Cerebellar cortex (tissue), 1 donor: Measurements from ENCODE around the gene ANKRD11.
"Not testable (repeated sequence)": the region's sequence is repeated elsewhere in the genome, so short reads cannot be mapped to it uniquely, and the experiment has no call there.

Source experiments
- DNase-seq: peaks from one replicate; pipeline ENCODE4 v3.0.0-alpha.2; 2015; ENCODE audit warnings: low spot score

The ANKRD11 gene

GRCh38 chr16:89450537-89450936, 39.8 kb downstream of the ANKRD11 start:
- DNase-seq: no peak

- no peak for DNase-seq
These were observed 40.5 kb downstream of the ANKRD11 start for GRCh38 chr16:89449726-89450335.

DNA sequence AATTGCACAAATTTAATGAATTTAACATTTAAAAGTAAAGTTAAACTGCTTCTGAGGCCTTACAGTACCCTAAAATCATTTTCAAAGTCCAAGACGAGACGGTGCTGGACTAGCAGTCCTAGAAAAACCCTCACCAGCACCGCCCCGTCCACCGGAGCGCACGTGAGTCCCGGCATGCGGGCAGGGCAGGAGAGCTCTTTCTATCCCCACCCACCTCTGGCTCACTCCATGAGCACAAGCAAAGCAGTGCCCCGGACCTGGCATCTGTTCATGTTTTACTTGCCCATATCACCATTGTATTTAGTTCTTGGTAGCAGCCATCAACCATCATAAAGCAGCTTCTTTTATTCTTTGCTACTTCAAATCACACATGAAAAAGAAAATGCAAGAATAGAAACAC, 41.7 kb downstream of the ANKRD11 start:
- DNase-seq: no peak

DNA sequence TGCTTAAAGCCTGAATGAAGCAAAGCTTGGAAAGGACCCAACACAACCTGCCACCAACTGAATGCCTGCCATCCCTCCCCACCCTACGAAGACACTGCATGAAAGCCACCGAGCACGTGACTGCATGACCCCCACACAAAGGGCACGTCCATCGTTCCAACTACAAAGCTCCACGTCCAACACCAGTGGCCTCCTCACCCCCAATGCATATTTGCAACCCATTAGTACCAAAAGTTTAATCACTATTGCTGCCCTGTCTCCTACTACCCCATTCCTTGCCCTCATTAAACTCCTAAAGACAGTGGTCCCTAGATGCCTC, 43.4 kb downstream of the ANKRD11 start:
- DNase-seq: peak; percentile 52

GRCh38 chr16:89446136-89446974, 44.0 kb downstream of the ANKRD11 start:
- no peak for DNase-seq

- no peak for DNase-seq
These were observed 45.2 kb downstream of the ANKRD11 start for GRCh38 chr16:89445166-89445565.

GRCh38 chr16:89444728-89445127, 45.6 kb downstream of the ANKRD11 start:
- no peak for DNase-seq

DNA sequence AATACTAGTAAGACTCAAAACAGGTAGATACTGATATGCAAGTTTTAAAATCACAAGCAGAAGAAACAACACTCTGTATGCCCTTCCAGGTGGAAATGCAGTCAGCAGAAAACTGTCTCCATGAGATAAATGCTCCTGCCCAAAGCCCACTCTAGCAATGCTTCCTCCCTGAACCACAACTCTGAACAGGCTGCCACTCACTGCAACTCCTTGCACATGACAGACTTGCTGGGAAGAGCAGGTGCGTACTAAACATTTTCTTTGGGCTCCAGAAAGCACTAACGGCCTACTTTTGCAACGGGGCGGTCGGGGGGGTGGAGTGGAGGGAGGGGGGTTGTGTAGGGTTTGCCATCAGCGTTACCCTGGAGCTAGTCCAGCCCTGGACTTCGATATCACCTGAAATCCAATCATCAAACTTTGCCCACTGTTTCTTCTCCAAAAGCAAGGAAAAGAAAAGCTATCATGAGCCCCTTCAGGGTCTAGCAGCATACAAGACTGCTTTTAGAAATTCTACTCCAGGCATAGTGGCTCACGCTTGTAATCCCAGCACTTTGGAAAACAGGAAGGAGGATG, 46.1 kb downstream of the ANKRD11 start:
- DNase-seq: no peak

DNA sequence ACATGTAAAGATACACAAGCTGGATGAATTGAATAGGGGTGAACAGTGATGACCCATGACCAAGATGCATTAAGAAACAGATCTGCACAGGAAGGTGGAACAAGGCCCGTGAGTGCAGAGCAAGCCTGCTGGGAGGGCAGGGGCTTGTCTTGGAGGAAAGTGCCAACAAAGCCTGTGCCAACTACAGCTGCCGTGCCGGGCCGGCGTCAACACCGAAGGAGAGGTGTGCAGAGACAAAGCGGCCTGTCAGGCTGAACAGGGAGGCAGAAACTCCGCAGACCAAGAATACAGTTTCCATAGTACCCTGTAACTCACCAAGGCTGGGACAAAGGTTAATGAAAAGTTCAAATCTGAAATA, 46.7 kb downstream of the ANKRD11 start:
- DNase-seq: peak; percentile 31

- peak; percentile 70 for DNase-seq
These were observed 47.2 kb downstream of the ANKRD11 start for GRCh38 chr16:89442990-89443726.

DNA sequence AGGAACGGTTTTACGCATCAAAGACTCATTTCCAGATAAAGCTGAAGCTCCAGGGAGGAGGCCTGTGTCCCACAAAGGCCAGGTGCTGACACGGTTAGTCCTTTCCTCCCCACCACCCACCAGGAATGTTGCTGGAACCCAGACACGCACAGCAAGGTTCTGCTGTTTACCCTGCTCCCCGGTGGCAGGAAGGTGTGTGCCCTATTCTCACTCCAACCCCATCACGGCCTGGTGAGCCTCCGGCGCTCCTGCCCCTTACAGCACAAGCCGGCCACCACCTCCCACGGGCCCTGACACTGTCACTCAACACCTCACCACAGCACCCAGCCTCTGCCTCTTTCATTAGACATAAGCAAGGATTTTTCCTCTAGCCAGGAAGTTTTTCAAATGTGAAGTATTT, 47.8 kb downstream of the ANKRD11 start:
- DNase-seq: no peak

GRCh38 chr16:89439659-89440058, 50.7 kb downstream of the ANKRD11 start:
- no peak for DNase-seq

- no peak for DNase-seq
These were observed 52.4 kb downstream of the ANKRD11 start for GRCh38 chr16:89437991-89438390.

GRCh38 chr16:89437251-89437987, 52.9 kb downstream of the ANKRD11 start:
- no peak for DNase-seq

DNA sequence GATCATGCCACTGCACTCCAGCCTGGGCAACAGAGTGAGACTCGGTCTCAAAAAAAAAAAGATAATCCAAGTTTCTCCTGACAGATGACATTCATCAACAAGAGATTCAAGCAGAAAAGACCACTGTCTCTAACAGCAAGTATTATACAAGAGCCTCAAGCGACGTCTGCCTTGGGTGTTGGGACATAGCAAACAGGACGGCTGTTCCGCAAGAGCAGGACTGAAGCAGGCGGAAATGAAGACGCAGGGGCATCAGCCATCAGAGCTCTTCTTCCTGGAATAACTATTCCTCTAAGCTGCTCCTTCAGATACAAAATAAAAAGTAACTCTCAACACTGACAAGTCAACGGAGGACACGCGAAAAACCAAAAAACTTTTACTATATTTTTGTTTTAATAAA, 54.0 kb downstream of the ANKRD11 start:
- no peak for DNase-seq

DNA sequence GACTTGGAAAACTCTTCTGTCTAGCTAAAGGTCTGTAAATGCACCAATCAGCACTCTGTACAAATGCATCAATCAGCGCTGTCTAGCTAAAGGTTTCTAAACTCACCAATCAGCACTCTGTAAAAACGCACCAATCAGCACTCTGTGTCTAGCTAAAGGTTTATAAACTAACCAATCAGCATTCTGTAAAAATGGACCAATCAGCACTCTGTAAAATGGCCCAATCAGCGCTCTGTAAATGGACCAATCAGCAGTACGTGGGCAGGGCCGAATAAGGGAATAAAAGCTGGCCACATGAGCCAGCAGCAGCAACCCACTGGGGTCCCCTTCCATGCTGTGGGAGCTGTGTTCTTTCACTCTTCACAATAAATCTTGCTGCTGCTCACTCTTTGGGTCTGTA, 55.3 kb downstream of the ANKRD11 start:
- DNase-seq: not testable (repeated sequence)

GRCh38 chr16:89434490-89434889, 55.9 kb downstream of the ANKRD11 start:
- peak; percentile 42 for DNase-seq

DNA sequence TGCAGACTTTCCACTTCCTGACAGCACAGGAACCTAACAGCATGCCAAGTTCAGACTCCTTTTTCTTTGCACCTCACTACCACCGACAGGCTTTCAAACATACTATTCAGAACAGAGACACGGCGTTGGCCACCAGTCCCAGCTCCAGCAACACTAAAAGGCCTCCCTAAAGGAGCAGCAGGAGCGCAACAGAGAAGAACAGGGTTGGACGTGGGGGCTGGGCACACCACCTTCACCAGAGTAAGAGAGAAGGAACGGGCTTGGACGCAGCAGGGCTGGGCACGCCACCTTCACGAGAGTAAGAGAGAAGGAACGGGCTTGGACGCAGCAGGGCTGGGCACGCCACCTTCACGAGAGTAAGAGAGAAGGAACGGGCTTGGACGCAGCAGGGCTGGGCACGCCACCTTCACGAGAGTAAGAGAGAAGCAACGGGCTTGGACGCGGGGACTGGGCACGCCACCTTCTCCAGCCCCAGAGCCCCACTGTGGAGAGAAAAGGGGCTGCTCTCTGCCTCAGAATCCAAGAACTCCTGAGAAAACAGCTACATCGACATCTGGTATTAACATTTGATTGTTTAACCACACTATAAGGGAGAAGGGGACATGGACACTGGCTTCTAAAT, 56.9 kb downstream of the ANKRD11 start:
- not testable (repeated sequence) for DNase-seq

GRCh38 chr16:89431630-89432029, 58.7 kb downstream of the ANKRD11 start:
- no peak for DNase-seq

GRCh38 chr16:89431158-89431584, 59.2 kb downstream of the ANKRD11 start:
- no peak for DNase-seq

GRCh38 chr16:89430436-89431157, 59.8 kb downstream of the ANKRD11 start:
- DNase-seq: no peak
